GM21360 (cell line): ENCODE results near the gene CRYGC.

Experiments
- ATAC-seq: cut with Tn5 transposase; IDR thresholded peaks from one replicate; pipeline ENCODE4 v1.9.1; 2021; ENCODE audit warnings: mild to moderate bottlenecking, moderate library complexity; ENCODE audit not compliant: unreplicated experiment

The CRYGC gene

GRCh38 chr2:208129744-208130711 is at the start of gene CRYGC:
CRYGC (minus strand) TSS chr2:208129828; CDS start chr2:208129792, 36 bp downstream.
- ATAC-seq = no peak

GRCh38 chr2:208179028-208179609 is 49.5 kb upstream of the CRYGC start:
- ATAC-seq = no peak

GRCh38 chr2:208175840-208176153 is 46.2 kb upstream of the CRYGC start:
- ATAC-seq = no peak

GRCh38 chr2:208175069-208175839 is 45.6 kb upstream of the CRYGC start:
- ATAC-seq = peak; percentile 99

- no peak for ATAC-seq
These were observed 44.5 kb upstream of the CRYGC start for GRCh38 chr2:208174144-208174543.

GRCh38 chr2:208172125-208172524 is 42.5 kb upstream of the CRYGC start:
- ATAC-seq = no peak

- ATAC-seq = no peak
These were observed 35.5 kb upstream of the CRYGC start for GRCh38 chr2:208164951-208165755.

GRCh38 chr2:208163489-208163888 is 33.9 kb upstream of the CRYGC start, which contains the start of gene CRYGA:
CRYGA (minus strand) TSS chr2:208163589; CDS start chr2:208163556, 33 bp downstream.
- no peak for ATAC-seq

GRCh38 chr2:208156439-208156838 is 26.8 kb upstream of the CRYGC start:
- no peak for ATAC-seq

GRCh38 chr2:208153156-208153555 is 23.5 kb upstream of the CRYGC start:
- ATAC-seq = no peak

- ATAC-seq = no peak
These were observed 21.3 kb upstream of the CRYGC start for GRCh38 chr2:208150956-208151355.

- ATAC-seq = no peak
These were observed 20.5 kb upstream of the CRYGC start for GRCh38 chr2:208150094-208150493.

- no peak for ATAC-seq
These were observed 19.2 kb upstream of the CRYGC start for GRCh38 chr2:208148803-208149202.

GRCh38 chr2:208147759-208148158 is 18.1 kb upstream of the CRYGC start:
- no peak for ATAC-seq

GRCh38 chr2:208147008-208147407 is 17.4 kb upstream of the CRYGC start:
- ATAC-seq = no peak

- ATAC-seq = no peak
These were observed 16.4 kb upstream of the CRYGC start, which contains the start of gene CRYGB for GRCh38 chr2:208146006-208146405. CRYGB (minus strand) TSS chr2:208146158; CDS start chr2:208146120, 38 bp downstream.

- no peak for ATAC-seq
These were observed 13.5 kb upstream of the CRYGC start for GRCh38 chr2:208142925-208143799.

- ATAC-seq = no peak
These were observed 12.8 kb upstream of the CRYGC start for GRCh38 chr2:208142240-208142924.

- ATAC-seq = no peak
These were observed 9.8 kb upstream of the CRYGC start for GRCh38 chr2:208139447-208139846.
